Stimulated activated CD4-positive, alpha-beta T cell treated with anti-CD3 and anti-CD28 coated beads, Interleukin-1b, Interleukin-23, amount 100 ng/mL, for 48 hours (primary cell): ENCODE measurements around the gene MACROD2.
"Not testable (repeated sequence)": the region's sequence is repeated elsewhere in the genome, so short reads cannot be mapped to it uniquely, and the experiment has no call there.

Experiments used
- DNase-seq: peaks from one replicate; pipeline ENCODE4 v3.0.0-alpha.2; 2020

MACROD2 gene

GRCh38 chr20:15756754-15757115, 1761.4 kb downstream of the MACROD2 start:
- DNase-seq: no peak

- no peak for DNase-seq
Observed at GRCh38 chr20:15759594-15759993, 1764.3 kb downstream of the MACROD2 start.

- no peak for DNase-seq
Observed at GRCh38 chr20:15760001-15760621, 1764.8 kb downstream of the MACROD2 start.

- no peak for DNase-seq
Observed at GRCh38 chr20:15763366-15763765, 1768.0 kb downstream of the MACROD2 start.

- no peak for DNase-seq
Observed at GRCh38 chr20:15767586-15767985, 1772.3 kb downstream of the MACROD2 start.

- no peak for DNase-seq
Observed at GRCh38 chr20:15767999-15768741, 1772.9 kb downstream of the MACROD2 start.

GRCh38 chr20:15772826-15773225, 1777.5 kb downstream of the MACROD2 start:
- no peak for DNase-seq

- DNase-seq: no peak
Observed at GRCh38 chr20:15774926-15775325, 1779.6 kb downstream of the MACROD2 start.

- DNase-seq: no peak
Observed at GRCh38 chr20:15776770-15777466, 1781.6 kb downstream of the MACROD2 start.

GRCh38 chr20:15784020-15784419, 1788.7 kb downstream of the MACROD2 start:
- DNase-seq: no peak

GRCh38 chr20:15789079-15789478, 1793.8 kb downstream of the MACROD2 start:
- no peak for DNase-seq

GRCh38 chr20:15792855-15793254, 1797.5 kb downstream of the MACROD2 start:
- no peak for DNase-seq

GRCh38 chr20:15794409-15794808, 1799.1 kb downstream of the MACROD2 start:
- no peak for DNase-seq

GRCh38 chr20:15795305-15796019, 1800.1 kb downstream of the MACROD2 start:
- no peak for DNase-seq

- DNase-seq: no peak
Observed at GRCh38 chr20:15799871-15800270, 1804.6 kb downstream of the MACROD2 start.

- no peak for DNase-seq
Observed at GRCh38 chr20:15802020-15802419, 1806.7 kb downstream of the MACROD2 start.

GRCh38 chr20:15805154-15805553, 1809.8 kb downstream of the MACROD2 start:
- no peak for DNase-seq

GRCh38 chr20:15806105-15806504, 1810.8 kb downstream of the MACROD2 start:
- no peak for DNase-seq

- DNase-seq: no peak
Observed at GRCh38 chr20:15807271-15807670, 1812.0 kb downstream of the MACROD2 start.

- DNase-seq: not testable (repeated sequence)
Observed at GRCh38 chr20:15807771-15808170, 1812.5 kb downstream of the MACROD2 start.

GRCh38 chr20:15811951-15812350, 1816.6 kb downstream of the MACROD2 start:
- DNase-seq: no peak

- DNase-seq: no peak
Observed at GRCh38 chr20:15812696-15813095, 1817.4 kb downstream of the MACROD2 start.

- no peak for DNase-seq
Observed at GRCh38 chr20:15814360-15814759, 1819.0 kb downstream of the MACROD2 start.
